DND-41 (cell line): ENCODE data around the gene TLN1.

Source experiments
- EZH2 ChIP-seq: IDR thresholded peaks from 3 replicates; pipeline ENCODE4 v1.6.1; 2012; ENCODE audit warnings: borderline replicate concordance, low read depth, mild to moderate bottlenecking, moderate library complexity, low read length, inconsistent platforms; ENCODE audit not compliant: severe bottlenecking
- TF ChIP-seq, protein P1 (sequence below): IDR thresholded peaks from 2 replicates; pipeline ENCODE4 v1.5.1; 2012; ENCODE audit warnings: borderline replicate concordance, low read length, moderate library complexity, mild to moderate bottlenecking; ENCODE audit not compliant: poor library complexity, severe bottlenecking; ENCODE audit errors: extremely low read depth

DNA sequence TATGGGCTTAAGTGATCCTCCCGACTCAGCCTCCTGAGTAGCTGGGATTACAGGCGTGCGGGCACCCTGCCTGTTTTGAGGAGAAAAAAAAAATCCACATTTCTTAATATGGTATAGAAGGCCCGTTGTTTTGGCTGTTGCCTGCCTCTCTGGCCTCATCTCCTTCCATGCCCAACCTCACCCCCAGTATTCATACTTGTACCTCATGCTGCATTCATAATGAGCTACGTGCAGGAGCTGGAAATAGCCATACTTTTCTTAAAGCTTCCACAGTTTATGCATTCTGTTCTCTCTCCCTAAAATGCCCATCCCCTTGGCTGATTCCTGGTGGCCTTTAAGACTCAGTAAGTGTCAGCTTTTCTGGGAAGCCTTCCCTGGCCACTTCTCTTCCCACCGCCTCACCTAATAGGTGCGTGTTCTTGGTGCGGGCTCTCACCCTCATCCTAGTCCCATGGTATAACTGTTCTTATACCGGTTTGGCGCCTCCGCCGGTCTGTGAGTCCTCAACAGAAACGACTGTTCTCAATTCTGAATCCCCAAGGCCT lies 40.2 kb downstream of the TLN1 start:
- TF ChIP-seq, protein P1, sequence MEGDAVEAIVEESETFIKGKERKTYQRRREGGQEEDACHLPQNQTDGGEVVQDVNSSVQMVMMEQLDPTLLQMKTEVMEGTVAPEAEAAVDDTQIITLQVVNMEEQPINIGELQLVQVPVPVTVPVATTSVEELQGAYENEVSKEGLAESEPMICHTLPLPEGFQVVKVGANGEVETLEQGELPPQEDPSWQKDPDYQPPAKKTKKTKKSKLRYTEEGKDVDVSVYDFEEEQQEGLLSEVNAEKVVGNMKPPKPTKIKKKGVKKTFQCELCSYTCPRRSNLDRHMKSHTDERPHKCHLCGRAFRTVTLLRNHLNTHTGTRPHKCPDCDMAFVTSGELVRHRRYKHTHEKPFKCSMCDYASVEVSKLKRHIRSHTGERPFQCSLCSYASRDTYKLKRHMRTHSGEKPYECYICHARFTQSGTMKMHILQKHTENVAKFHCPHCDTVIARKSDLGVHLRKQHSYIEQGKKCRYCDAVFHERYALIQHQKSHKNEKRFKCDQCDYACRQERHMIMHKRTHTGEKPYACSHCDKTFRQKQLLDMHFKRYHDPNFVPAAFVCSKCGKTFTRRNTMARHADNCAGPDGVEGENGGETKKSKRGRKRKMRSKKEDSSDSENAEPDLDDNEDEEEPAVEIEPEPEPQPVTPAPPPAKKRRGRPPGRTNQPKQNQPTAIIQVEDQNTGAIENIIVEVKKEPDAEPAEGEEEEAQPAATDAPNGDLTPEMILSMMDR: no peak
- TF ChIP-seq EZH2: no peak
